ENCODE measurements around the gene TCP11L2. TPM values are rescaled to one million over a fixed set of nuclear protein-coding genes. Genes with fewer than 3 reads are reported as not detected.

The TCP11L2 gene
- total RNA-seq, 1 experiment from 2014 or later: 6.1 TPM

DNA sequence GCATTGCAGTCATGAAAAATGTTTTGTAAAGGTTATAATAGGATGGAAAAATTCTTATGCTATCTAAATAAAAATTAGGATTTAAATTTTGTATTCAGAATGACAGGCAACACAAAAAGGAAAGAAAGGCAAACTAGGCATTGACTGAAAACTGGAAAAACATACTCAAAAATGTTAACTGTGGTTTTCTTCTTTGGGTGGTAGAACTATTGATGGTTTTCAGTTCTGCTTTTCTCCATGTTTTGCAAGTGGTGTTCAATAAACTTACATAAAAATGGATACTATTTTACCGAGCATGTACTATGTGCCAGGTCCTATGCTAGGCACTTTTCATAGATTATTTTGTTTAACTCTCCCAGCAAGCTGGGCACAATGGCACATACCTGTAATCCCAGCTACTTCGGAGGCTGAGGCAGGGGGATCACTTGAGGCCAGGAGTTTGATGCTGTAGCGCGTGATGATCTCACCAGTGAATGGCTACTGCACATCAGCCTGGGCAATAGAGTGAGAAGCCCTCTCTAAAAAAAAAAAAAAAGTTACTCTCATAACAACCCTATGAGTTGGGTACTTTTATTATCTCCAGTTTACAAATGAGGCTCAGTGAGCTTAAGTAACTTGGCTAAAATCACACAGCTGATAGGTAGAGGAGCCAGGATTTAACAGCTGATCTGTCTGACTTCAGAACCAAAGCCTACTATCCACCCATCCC is 26.3 kb upstream of the TCP11L2 start:
- Mint-ChIP-seq H3K27me3 (ENCODE audit: low read depth) (no peaks in the 10 kb centered on the region; the same call in none of the 2 replicates), H3K4me1 (peaks cover 2 to 3% of the 10 kb centered on the region in 2 experiments; a peak in 3 of 4 replicates), H3K9me3 (no peaks in the 10 kb centered on the region), H3K27ac (no peak overlapping the region), H3K36me3 (ENCODE audit: insufficient read depth in 1 of 3, low read depth in 3 of 3) (no peaks in the 10 kb centered on the region), H3K4me3 (no peak overlapping the region)
- Histone ChIP-seq H3K79me1 (ENCODE audit: insufficient read depth, low read depth, low read length, poor library complexity, severe bottlenecking) (no peaks in the 10 kb centered on the region), H2BK120ac (ENCODE audit: low read depth, low read length, poor library complexity, severe bottlenecking) (no peak overlapping the region), H4K20me1 (ENCODE audit: control insufficient read depth, insufficient read depth, insufficient read length) (no peaks in the 10 kb centered on the region), H4K5ac (ENCODE audit: insufficient read length, low read depth, low read length) (no peak overlapping the region), H2AFZ (ENCODE audit: low read length) (no peak overlapping the region), H3T11ph (ENCODE audit: low read length) (no peak overlapping the region), H3K14ac (ENCODE audit: insufficient read depth, low read length) (no peak overlapping the region), H2AK5ac (ENCODE audit: insufficient read length, low read length) (no peak overlapping the region), H2BK15ac (ENCODE audit: low read depth, low read length) (no peak overlapping the region), H3K27me3 (ENCODE audit: insufficient read depth, low read length) (no peaks in the 10 kb centered on the region), H3K4ac (ENCODE audit: low read depth, low read length) (no peak overlapping the region), H2BK5ac (ENCODE audit: insufficient read length, low read length) (no peak overlapping the region), H3K4me1 (ENCODE audit: insufficient read depth, low read length) (no peaks in the 10 kb centered on the region), H3K56ac (ENCODE audit: insufficient read length, low read depth, low read length) (no peak overlapping the region), H3K23me2 (ENCODE audit: insufficient read length, low read depth, low read length, poor library complexity, severe bottlenecking) (no peaks in the 10 kb centered on the region), H3K18ac (ENCODE audit: insufficient read length, low read depth, low read length) (no peak overlapping the region), H3K4me2 (ENCODE audit: insufficient read depth, insufficient read length, low read length) (no peak overlapping the region), H3K9me3 (ENCODE audit: control insufficient read depth, low read depth, low read length) (no peaks in the 10 kb centered on the region), H3K9ac (ENCODE audit: extremely low read depth, insufficient read length, low read length) (no peak overlapping the region), H4K8ac (replicated peaks; ENCODE audit: insufficient read length, low read depth, low read length) (no peak overlapping the region), H3K79me2 (ENCODE audit: insufficient read depth, low read length) (no peaks in the 10 kb centered on the region), H2BK12ac (ENCODE audit: insufficient read length, low read depth, low read length) (no peak overlapping the region), H4K91ac (ENCODE audit: insufficient read length, low read depth, low read length) (no peak overlapping the region), H3K27ac (ENCODE audit: insufficient read length, low read depth, low read length) (no peak overlapping the region), H2BK20ac (ENCODE audit: low read depth, low read length, poor library complexity, severe bottlenecking) (no peak overlapping the region), H3K23ac (ENCODE audit: insufficient read length, low read depth, low read length) (no peak overlapping the region)
- no CpG with 5 or more reads among the region's 4 CpGs for WGBS (ENCODE audit: extremely low coverage, insufficient read length, low lambda C conversion rate)
- TF ChIP-seq, protein P1, sequence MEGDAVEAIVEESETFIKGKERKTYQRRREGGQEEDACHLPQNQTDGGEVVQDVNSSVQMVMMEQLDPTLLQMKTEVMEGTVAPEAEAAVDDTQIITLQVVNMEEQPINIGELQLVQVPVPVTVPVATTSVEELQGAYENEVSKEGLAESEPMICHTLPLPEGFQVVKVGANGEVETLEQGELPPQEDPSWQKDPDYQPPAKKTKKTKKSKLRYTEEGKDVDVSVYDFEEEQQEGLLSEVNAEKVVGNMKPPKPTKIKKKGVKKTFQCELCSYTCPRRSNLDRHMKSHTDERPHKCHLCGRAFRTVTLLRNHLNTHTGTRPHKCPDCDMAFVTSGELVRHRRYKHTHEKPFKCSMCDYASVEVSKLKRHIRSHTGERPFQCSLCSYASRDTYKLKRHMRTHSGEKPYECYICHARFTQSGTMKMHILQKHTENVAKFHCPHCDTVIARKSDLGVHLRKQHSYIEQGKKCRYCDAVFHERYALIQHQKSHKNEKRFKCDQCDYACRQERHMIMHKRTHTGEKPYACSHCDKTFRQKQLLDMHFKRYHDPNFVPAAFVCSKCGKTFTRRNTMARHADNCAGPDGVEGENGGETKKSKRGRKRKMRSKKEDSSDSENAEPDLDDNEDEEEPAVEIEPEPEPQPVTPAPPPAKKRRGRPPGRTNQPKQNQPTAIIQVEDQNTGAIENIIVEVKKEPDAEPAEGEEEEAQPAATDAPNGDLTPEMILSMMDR (conservative IDR thresholded peaks at IDR 0.05): no peak
- DNase-seq: no peak
